ENCODE measurements around the gene MME.
"Not testable (repeated sequence)": the region's sequence is repeated elsewhere in the genome, so short reads cannot be mapped to it uniquely, and the experiment has no call there.

MME gene

DNA sequence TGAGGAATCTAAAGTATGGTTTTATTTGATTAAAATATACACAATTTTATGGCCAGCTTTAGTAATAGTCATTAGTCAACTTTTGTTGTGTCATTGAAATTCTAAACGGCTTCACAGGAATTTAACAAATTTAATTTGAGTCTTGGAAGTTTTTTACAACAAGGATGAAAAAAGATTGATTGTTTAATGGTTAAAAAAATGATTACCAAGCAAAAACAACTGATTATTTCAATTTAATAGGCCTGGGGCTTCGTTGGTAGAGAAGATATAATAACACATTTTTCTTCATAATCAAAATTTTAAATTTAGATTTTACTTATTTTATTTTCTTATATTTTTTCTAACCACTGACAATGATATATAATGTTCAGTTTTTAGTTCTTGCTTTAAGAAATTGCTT is 4.4 kb downstream of the MME start:
- DNase-seq (ENCODE audit: low spot score) = no peak

DNA sequence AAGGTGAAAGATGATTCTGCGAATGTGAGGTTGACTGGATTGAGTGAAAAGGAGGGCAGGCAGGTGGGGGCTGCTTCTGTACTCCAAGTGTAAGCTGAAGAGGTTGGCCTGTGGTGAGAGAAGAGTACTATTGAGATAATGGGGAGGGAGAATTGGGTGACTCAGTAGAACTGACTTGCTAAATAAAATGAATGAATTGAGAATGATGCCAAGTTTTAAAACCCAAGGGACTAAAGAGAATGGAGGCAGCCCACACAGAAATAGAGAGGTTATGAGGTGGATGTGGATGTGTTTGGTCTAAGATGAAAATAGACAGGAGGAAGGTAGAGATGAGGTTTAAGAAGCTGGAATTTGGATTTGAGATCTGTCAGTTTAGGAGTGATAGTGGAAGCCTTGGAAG is 5.9 kb downstream of the MME start:
- no peak for DNase-seq (ENCODE audit: low spot score)

DNA sequence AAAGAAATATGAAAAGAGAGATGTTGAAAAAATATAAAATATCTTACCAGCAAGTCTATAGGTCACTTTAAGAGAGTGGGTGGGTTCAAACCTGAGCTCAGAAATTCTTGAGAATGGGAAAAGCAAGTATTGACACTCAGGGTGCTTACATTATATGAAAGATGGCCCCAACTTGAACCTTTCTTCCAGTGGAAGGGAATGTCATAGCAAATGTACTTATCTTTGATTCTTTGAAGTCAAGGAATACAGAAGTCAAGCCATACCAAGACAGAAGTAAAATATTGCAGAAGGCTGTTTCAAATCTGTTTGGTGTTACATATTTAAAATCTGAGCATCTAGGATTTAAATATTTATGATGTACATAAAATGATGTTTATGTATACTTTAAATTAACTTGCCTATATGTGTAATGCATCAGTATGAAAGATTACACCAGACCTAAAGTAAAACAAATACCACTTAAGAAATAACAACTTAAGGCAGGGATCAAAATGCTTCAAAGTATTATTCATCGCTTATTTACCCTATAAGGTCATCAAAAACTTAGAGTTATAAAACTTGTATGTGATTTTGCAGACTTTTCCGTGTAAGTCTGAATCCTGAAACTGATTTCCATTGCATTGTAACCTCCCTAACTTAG is 8.7 kb downstream of the MME start:
- no peak for DNase-seq (ENCODE audit: low spot score)

DNA sequence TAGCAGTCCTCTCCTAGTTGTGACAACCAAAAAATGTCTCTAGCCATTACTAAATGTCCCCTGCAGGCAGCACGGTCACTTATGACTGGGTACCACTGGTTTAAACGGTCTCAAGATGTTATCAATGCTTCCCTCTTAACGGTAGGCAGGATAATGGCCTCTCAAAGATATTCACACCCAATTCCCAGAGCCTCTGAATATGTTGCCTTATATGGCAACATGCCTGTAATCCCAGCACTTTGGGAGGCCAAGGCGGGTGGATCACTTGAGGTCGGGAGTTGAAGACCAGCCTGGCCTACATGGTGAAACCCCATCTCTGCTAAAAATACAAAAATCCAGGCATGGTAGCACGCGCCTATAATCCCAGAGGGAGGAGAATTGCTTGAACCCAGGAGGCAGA is 9.4 kb downstream of the MME start:
- no peak for DNase-seq (ENCODE audit: low spot score)

DNA sequence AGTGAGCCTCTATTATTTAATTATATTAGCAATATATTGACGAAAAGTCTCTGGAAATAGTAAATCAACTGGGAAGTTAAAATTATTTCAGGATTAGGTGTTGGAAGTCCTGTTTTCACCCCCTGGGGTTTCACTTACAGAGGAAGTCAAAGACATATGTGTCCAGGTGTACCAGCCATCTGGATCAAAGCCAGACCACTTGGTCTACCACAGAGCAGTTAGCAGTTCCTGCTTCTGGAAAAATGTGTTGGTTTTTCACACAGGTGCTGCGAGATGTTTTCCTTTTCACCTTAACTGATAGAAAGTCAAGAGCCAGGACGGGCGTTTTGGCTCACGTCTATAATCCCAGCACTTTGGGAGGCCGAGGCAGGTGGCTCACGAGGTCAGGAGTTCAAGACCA is 13.1 kb downstream of the MME start:
- DNase-seq (ENCODE audit: low spot score) = no peak

DNA sequence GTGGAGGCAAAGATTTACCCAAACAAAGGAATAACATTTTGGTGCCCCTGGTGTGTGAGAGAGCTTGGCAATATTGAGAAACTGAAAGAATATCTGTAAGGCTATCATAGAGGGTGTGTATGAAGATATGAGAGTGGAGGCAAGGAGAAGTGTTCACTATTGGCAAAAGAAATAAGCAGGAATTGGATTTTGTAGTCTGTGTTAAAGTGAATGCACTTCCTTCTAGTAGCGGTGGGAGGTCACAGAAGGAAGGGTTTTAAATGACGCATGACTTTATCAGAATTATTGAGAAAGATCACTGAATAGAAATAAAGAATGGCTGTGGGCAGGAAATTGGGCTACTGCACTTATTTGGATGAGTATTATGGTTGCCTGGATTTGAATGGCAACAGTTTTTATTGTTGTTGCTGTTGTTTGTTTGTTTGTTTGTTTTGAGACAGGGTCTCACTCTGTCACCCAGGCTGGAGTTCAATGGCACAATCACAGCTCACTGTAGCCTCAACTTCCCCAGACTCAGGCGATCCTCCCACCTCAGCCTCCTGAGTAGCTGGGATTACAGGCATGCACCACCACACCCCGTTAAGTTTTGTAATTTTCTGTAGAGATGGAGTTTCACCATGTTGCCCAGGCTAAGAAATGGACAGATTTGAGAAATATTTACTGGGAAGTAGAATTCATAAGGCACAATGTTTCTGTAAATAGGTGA is 16.3 kb downstream of the MME start:
- no peak for DNase-seq (ENCODE audit: low spot score)

DNA sequence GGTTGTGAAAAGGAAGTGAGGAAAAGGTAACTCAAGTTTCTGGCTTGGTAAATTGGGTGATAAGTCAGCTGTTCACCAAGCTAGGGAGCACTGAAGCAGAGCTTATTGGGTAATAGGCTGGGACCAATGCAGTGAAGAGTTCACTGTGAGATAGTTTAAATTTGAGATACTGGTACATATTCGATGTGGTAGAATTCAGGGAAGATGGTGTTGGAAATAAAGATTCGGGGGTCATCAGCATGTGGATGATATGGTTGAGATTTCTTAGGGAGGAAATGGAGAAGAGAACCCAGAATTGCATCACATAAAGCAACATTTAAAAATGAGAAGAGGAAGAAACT is 16.9 kb downstream of the MME start:
- no peak for DNase-seq (ENCODE audit: low spot score)

DNA sequence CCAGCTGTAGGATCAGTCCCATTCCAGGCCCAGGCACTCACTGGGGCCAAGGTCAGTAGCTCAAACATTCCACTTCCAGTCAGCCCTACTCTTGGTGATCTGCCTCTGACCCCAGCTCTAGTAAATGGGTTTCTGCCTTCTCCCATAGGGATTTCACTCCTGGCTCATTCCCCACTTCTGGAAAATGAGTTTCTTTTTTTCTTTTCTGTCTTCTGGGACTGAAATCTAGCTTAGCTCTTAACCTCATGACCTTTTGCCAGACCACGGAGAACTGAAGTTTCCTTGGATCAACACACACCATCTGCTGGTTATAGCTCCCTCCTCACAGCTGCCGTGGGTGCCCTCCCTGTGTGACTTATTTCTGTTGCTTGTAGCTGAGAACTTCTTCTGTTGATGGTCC is 21.3 kb downstream of the MME start:
- no peak for DNase-seq (ENCODE audit: low spot score)

DNA sequence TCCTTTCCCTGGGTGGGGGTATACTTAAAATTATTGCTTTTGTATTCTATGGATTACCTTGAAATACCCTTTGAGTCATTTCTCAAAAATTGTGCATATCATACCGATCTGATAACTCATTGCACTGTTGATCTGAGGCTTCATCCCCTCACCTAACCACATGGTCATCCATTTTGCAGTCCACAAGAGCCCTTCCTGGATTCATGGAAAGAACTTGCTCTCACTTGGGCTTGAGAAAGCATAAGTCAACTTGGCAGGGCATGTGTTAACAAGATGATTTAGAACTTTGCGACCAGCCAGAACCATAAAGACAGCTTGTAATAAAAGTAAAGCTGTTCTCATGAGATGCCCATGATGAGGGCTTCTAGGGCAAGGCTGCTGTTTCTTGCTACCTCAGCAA is 22.2 kb downstream of the MME start:
- DNase-seq (ENCODE audit: low spot score) = no peak

DNA sequence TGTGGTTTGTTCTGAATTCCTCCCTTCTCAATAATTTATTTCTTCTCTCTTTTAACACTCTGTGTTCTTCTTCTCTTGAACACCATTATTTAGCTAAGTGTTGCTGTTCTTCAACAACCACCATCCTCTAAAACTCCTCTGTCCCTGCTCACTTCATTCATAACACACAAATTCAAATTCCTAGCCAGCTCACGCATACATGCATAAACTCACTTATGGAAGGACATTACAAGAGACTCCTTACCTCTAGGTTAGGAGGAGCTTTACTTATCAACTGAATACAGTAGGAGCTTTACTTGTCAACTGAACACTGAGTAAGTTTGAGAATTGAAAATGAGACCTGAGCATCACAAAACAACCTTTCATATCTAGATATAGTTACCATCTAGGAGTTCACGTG is 23.6 kb downstream of the MME start:
- no peak for DNase-seq (ENCODE audit: low spot score)

DNA sequence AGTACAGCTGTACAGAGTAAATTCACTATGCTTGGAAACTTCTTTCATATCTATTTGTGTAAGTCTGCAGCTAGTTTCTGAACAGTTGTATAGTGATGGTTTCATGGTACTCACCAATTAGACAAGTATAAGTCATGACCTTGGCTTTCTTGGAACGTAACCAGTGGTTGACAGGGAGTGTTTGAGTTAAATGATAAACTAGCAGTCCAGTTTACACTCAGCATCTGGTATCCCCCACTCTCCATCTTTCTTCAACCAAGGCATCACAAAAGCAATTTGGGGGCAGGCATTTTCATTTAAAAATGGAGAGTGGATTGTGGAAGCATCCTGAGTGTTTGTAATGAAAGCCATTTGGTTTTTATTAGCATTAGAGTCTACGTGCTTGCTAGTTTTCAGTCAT is 26.0 kb downstream of the MME start:
- no peak for DNase-seq (ENCODE audit: low spot score)

DNA sequence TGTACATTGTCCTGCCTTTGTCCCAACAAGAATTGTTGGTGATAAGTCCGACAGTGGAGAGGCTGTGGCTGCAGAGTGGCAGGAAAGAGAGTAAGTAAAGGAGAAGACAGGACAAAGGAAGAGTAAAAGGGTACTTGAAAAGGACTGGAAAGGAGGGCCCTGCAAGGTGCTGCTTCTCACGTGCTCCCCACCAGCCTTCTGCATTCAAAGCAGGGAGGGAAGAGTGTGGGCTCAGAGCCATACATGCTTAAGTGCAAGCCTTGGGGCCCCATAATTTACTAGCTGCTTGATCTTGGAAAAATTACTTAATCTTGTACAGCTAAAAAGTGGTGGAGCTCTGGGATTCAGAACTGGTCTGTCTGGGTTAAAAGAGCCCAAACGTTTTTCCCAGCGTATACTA is 29.9 kb downstream of the MME start:
- DNase-seq (ENCODE audit: low spot score) = no peak

DNA sequence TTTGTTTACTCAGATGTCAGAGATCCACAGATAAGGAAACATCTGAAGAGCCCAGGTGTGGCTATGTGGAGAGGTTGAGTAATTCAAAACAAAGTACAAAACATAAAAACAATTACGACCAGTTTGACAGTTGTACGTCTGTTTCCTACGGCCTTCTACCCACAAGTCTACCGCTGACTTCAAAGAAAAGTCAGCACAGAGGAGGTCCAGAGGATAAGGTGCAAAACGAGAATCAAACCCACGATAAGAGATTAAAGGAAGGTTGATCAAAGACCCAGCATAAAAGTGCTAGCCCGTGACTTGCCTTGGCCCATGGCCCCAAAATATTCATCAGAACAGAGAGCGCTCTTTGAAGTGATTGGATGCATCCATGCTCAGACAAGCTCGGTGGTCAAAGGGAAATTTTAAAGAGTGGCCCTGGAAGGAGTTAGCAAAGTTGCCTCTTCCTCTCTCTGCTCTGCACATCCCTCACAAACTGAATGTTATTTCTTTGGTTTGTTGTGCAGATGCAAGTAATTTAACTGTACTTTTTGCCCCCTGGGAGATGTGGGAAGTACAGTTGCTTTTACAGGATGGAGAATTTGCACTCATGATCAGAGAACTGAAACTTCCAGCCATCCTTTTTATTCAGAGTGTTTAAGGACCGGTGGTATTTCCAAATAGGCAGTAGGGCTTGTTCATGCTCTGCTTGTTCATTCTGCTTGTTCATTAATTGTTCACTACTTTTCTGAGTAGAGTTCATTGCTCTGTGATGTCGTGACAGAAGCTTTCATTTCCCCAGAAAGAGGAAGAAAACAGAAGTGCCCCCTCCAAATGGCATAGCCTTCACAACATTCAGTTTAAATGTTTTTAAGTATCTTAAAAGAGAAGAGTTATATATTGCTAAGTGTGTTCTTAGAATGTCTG is 31.1 kb downstream of the MME start:
- DNase-seq (ENCODE audit: low spot score) = no peak

DNA sequence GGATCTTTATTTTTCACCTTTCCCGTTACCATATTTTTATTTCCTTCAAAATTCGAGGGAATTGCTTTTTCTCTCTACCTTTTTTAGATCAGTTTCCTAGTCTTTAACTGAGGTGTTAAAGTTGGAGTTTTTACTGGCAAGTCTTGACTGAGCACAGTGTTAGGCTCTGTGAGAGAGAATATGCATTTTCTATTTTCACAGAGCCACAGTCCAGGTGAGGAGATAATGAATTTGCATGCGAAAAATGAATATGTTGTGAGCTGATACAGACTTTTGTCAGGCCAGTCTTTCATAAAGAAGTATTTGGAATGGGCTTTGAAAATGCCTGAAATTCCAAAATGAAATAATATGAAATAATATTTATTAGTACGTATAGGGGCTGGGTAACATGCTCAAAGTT is 31.9 kb downstream of the MME start:
- no peak for DNase-seq (ENCODE audit: low spot score)

DNA sequence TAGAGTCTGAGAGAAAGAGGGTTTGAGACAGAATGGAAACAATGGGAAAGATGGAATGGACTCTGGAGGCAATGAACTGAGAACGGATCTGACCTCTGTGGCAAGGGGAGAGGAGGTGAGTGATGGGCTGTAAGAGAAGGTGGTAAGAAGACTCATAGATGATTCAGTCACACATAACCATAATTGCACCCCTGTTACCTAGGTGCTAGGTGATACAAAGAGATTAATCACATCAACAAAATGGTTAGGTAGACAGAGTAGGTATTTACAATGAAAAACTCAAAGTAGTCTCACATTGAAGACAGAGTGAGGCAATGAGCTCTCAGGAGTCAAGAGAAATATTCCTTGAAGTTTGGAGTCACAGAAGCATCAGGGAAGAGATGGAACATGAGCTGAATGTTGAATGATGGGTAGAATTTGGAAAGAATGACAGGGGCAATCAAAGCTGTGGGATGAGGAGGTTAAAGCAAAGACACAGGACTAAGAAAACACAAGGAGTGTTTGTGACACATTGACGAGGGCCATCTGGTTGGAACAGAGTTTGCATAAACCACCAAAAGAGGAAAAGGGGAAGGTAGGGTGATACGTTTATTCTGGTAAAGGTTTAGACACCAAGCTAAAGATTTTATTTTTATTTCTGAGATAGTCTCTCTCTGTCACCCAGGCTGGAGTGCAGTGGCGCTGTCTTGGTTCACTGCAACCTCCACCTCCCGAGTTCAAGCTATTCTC is 32.7 kb downstream of the MME start:
- no peak for DNase-seq (ENCODE audit: low spot score)

DNA sequence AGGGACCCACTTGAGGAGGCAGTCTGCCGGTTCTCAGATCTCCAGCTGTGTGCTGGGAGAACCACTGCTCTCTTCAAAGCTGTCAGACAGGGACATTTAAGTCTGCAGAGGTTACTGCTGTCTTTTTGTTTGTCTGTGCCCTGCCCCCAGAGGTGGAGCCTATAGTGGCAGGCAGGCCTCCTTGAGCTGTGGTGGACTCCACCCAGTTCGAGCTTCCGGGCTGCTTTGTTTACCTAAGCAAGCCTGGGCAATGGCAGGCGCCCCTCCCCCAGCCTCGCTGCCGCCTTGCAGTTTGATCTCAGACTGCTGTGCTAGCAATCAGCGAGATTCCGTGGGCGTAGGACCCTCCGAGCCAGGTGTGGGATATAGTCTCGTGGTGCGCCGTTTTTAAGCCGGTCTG is 44.6 kb downstream of the MME start:
- not testable (repeated sequence) for DNase-seq (ENCODE audit: low spot score)

DNA sequence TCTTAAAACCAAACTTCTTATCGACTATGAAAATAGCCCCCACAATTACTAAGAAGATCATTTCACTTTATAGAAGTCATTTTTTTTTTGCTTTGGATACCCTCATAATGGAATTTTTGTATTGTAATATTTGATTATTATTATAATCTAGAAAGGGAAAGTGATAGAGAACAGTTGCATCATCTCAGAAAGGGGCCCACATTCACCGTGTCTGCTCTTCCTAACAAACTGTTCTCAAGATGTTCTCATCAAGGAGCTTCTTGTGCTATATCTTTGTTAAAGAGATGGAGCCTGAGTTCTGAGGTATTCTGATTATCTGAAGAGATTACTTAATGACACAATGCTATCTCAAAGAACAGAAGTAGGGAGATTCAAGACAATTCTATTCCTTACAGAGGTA is 49.3 kb downstream of the MME start:
- DNase-seq (ENCODE audit: low spot score) = no peak

DNA sequence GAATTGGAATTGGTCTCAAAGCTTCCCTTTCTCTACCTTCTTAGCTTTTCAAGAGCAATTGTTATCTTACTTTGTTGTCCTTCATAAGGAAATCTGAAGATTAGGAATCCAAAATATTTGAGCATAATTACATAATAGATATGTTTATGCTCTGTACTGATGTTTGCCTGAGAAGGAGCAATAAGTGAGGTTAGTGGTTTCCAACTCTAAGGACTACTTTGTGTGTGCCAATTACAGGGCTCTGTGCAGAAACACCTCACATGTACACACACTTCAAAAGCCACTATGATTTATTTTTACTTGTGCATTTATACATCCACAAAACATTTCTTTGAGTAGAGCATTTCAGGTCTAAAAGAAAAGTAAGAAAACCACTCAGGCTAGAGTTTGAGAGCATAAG is 49.9 kb downstream of the MME start:
- no peak for DNase-seq (ENCODE audit: low spot score)

DNA sequence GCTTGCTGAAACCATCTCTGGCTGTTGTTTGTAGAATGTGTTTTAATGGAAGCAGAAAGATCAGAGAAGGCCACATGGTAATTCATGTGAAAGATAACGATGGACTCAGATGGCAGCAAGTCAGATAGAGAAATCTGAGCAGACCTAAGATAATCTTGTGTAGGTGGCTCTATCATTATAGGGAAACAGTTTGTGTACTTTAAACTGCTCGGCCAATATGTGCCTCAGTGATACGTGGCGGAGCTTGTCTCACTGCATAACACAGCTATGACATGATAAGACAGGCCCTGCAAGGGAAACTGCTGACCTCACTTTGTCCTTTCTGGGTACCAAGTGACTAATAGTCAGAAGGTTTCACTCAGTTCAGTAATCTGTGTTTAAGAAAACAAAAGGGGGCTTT is 51.0 kb downstream of the MME start:
- DNase-seq (ENCODE audit: low spot score) = no peak

DNA sequence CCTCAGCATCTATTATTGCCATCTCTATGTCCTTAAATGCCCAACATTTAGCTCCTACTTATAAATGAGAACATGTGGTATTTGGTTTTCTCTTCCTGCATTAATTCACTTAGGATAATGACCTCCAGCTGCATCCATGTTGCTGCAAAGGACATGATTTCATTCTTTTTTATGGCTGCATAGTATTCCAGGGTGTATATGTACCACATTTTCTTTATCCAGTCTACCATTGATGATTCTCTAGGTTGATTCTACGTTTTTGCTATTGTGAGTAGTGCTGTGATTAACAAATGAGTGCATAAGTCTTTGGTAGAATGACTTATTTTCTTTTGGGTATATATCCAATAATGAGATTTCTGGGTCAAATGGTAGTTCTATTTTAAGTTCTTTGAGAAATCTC is 54.2 kb downstream of the MME start:
- not testable (repeated sequence) for DNase-seq (ENCODE audit: low spot score)

DNA sequence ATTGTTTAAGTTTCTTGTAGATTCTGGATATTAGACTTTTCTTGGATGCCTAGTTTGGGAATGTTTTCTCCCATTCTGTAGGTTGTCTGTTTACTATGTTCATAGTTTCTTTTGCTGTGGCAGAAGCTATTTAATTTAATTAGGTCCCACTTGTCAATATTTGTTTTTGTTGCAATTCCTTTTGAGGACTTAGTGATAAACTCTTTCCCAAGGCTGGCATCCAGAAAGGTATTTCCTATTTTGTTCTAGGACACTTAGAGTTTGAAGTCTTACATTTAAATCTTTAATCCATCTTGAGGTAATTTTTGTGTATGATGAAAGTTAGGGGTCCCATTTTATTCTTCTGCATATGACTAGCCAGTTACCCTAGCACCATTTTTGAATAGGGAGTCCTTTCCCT is 54.9 kb downstream of the MME start:
- DNase-seq (ENCODE audit: low spot score) = no peak

DNA sequence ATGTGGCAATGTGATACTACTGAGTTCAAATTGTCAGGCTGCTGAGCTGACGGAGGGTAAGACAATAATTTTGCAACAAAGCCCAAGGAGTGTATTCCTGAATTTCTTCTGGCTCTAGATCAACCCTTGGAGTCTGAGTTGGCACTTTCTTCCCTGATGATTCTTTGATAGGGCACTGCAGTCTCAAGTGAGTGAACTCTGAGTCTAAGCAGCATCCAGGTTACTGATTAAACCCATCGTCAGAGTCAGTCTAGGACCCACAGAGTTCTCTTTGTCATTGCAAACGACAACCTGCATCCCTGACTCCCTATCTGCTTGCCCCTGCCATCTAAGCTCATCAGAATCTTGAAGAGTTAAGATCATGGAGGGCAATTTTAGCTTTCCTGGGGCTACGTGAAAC is 58.6 kb downstream of the MME start:
- DNase-seq (ENCODE audit: low spot score) = no peak

DNA sequence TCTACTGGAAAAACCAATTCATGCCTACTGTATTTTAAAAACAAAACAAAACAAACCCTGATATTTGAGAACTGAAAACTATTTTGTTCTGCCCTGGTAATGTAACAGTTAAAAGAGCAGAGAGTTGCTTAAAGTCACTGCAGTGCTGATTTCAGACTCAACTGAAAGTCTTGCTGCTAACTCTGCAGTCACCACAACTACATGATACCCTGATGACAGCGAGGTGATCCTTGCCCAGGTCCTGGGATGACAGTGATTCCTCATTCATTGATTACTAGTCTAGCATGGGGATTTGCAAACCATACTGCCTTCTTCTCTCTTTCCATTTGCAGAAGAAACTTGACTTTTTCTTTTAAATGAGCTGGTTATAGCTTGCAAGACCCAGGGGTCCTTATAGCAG is 67.5 kb downstream of the MME start:
- DNase-seq (ENCODE audit: low spot score) = no peak
